Osteoblast (primary cell): ENCODE measurements around the gene NHP2. TPM values are rescaled to one million over a fixed set of nuclear protein-coding genes. Genes with fewer than 3 reads are reported as not detected.

Source experiments
- DNase-seq: peaks from one replicate; pipeline ENCODE4 v3.0.0; 2011; ENCODE audit warnings: low spot score, mixed read lengths; ENCODE audit not compliant: insufficient read length; ENCODE audit errors: missing footprints
- H2AFZ ChIP-seq: 2 replicates; pipeline ENCODE4 v1.6.0; 2011; ENCODE audit warnings: mild to moderate bottlenecking, low read length
- H3K27ac ChIP-seq: 2 replicates; pipeline ENCODE4 v1.5.1; 2011; ENCODE audit warnings: mild to moderate bottlenecking, low read depth, low read length, moderate library complexity
- H3K27me3 ChIP-seq: 2 replicates; pipeline ENCODE4 v1.6.0; 2012; ENCODE audit warnings: mild to moderate bottlenecking, control low read depth, inconsistent platforms, low read length, moderate library complexity; ENCODE audit not compliant: insufficient read depth
- H3K36me3 ChIP-seq: 2 replicates; pipeline ENCODE4 v1.5.1; 2011; ENCODE audit warnings: mild to moderate bottlenecking, low read length, control low read depth, moderate library complexity; ENCODE audit not compliant: insufficient read depth
- H3K4me1 ChIP-seq: 2 replicates; pipeline ENCODE4 v1.5.1; 2011; ENCODE audit warnings: mild to moderate bottlenecking, low read length, control low read depth, moderate library complexity; ENCODE audit not compliant: insufficient read depth
- H3K4me2 ChIP-seq: 2 replicates; pipeline ENCODE4 v1.6.0; 2011; ENCODE audit warnings: mild to moderate bottlenecking, low read length; ENCODE audit not compliant: insufficient read depth
- H3K4me3 ChIP-seq: fragments of 200-600 bp; sonication (generic); 3 replicates; pipeline ENCODE4 v1.5.1; 2012; ENCODE audit warnings: mild to moderate bottlenecking, low read length, inconsistent platforms; ENCODE audit not compliant: insufficient read depth
- H3K79me2 ChIP-seq: 2 replicates; pipeline ENCODE4 v1.6.0; 2012; ENCODE audit warnings: mild to moderate bottlenecking, low read length, control low read depth, inconsistent platforms; ENCODE audit not compliant: insufficient read depth
- H3K9me3 ChIP-seq: 2 replicates; pipeline ENCODE4 v1.5.1; 2011; ENCODE audit warnings: low read depth, low read length, control low read depth
- H4K20me1 ChIP-seq: 2 replicates; pipeline ENCODE4 v1.6.0; 2012; ENCODE audit warnings: mild to moderate bottlenecking, low read length, control low read depth; ENCODE audit not compliant: insufficient read depth
- total RNA-seq: library from RNA; depleted of rRNA; stranded (reverse); fragments of >200 nt; gene quantifications from 2 replicates; pipeline ENCODE4 v1.2.3, GENCODE V29; 2012
- TF ChIP-seq, protein P1 (sequence below): IDR thresholded peaks from 2 replicates; pipeline ENCODE4 v1.5.1; 2011; ENCODE audit warnings: mild to moderate bottlenecking, low read depth, low read length, moderate library complexity; ENCODE audit errors: extremely low read depth

NHP2 gene
- total RNA-seq, 1 donor, result 66.2 TPM

- Histone ChIP-seq H3K4me1 (peaks cover 2% of the 10 kb centered on the region), H3K9me3 (no peaks in the 10 kb centered on the region), H3K79me2 (no peaks in the 10 kb centered on the region), H2AFZ (no peak overlapping the region), H3K27ac (no peak overlapping the region), H3K27me3 (peaks cover 18% of the 10 kb centered on the region), H3K36me3 (no peaks in the 10 kb centered on the region), H3K4me2 (no peak overlapping the region), H4K20me1 (no peaks in the 10 kb centered on the region), H3K4me3 (no peak overlapping the region)
- TF ChIP-seq, protein P1, sequence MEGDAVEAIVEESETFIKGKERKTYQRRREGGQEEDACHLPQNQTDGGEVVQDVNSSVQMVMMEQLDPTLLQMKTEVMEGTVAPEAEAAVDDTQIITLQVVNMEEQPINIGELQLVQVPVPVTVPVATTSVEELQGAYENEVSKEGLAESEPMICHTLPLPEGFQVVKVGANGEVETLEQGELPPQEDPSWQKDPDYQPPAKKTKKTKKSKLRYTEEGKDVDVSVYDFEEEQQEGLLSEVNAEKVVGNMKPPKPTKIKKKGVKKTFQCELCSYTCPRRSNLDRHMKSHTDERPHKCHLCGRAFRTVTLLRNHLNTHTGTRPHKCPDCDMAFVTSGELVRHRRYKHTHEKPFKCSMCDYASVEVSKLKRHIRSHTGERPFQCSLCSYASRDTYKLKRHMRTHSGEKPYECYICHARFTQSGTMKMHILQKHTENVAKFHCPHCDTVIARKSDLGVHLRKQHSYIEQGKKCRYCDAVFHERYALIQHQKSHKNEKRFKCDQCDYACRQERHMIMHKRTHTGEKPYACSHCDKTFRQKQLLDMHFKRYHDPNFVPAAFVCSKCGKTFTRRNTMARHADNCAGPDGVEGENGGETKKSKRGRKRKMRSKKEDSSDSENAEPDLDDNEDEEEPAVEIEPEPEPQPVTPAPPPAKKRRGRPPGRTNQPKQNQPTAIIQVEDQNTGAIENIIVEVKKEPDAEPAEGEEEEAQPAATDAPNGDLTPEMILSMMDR, result no peak
- no peak for DNase-seq
Observed at GRCh38 chr5:178192244-178192643, 38.6 kb upstream of the NHP2 start.

DNA sequence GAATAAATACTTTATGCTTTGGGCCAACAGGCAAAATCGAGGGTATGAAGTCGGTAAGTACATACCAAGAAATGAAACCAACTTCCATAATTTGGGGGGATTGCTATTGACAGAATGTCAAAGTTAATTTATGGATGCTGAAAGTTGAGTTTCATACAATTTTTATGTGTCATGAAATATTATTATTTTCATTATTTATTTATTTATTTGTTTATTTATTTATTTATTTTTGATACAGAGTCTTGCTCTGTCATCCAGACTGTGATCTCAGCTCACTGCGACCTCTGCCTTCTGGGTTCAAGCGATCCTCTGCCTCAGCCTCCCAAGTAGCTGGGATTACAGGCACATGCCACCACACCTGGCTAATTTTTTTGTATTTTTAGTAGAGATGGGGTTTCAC lies 38.0 kb upstream of the NHP2 start:
- H4K20me1 ChIP-seq, result no peaks in the 10 kb centered on the region
- TF ChIP-seq, protein P1, result no peak
- H3K27me3 ChIP-seq, result peaks cover 18% of the 10 kb centered on the region
- H3K9me3 ChIP-seq, result no peaks in the 10 kb centered on the region
- H3K4me1 ChIP-seq, result peaks cover 2% of the 10 kb centered on the region
- no peak overlapping the region for H2AFZ ChIP-seq
- H3K27ac ChIP-seq, result no peak overlapping the region
- DNase-seq, result no peak
- no peak overlapping the region for H3K4me2 ChIP-seq
- no peaks in the 10 kb centered on the region for H3K36me3 ChIP-seq
- no peaks in the 10 kb centered on the region for H3K79me2 ChIP-seq
- no peak overlapping the region for H3K4me3 ChIP-seq

DNA sequence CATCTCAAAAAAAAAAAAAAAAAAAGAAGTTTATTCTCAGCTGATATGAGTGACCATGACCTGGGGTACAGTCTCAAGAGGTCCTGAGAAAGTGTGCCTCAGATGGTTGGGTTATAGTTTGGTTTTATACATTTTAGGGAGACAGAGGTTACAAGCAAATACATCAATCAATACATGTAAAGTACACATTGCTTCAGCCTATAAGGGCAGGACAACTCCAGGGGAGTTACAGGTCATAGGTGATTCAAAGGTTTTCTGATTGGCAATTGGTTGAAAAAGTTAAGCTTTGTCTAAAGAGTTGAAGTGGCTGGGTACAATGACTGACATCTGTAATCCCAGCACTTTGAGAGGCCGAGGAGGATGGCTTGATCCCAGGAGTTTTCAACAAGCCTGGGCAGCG lies 35.7 kb upstream of the NHP2 start:
- Histone ChIP-seq H3K4me1 (peaks cover 2% of the 10 kb centered on the region), H3K4me2 (no peak overlapping the region), H3K27me3 (peaks cover 10% of the 10 kb centered on the region), H2AFZ (no peak overlapping the region), H3K79me2 (no peaks in the 10 kb centered on the region), H4K20me1 (no peaks in the 10 kb centered on the region), H3K36me3 (no peaks in the 10 kb centered on the region), H3K9me3 (no peaks in the 10 kb centered on the region), H3K4me3 (no peak overlapping the region), H3K27ac (no peak overlapping the region)
- TF ChIP-seq, protein P1, result no peak
- DNase-seq, result no peak

DNA sequence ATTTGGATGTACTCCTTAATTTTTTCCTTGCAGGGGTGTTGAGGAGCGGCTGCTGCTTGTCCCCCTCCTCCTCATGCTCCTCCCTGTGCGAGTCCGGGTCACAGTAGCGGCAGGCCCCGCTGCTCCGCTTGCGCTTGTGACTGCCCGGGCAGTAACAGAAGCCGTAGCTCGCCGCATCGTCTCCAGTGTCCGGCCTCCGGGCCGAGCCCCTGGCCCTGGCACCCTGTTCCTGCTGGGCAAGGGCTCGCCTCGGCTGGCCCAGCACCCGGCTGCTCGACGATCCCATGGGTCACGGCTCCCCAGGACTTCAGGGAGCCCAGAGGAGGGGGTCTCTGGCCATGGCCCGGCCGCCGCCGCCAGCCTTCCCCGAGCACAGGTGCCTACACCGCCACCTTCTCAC lies 33.3 kb upstream of the NHP2 start, which contains the start of gene GMCL2:
Gene GMCL2, minus strand, starts transcription at position 358 of the 400 bp plus-strand sequence. Its CDS starts 72 bp downstream, at position 286.
- Histone ChIP-seq H3K79me2 (no peaks in the 10 kb centered on the region), H3K27me3 (no peaks in the 10 kb centered on the region), H3K4me2 (no peak within 1 kb of the TSS), H2AFZ (no peak within 1 kb of the TSS), H3K27ac (no peak within 1 kb of the TSS), H3K9me3 (no peaks in the 10 kb centered on the region), H3K4me3 (no peak within 1 kb of the TSS), H3K4me1 (no peaks in the 10 kb centered on the region), H4K20me1 (no peaks in the 10 kb centered on the region), H3K36me3 (no peaks in the 10 kb centered on the region)
- DNase-seq, result no peak
- TF ChIP-seq, protein P1, result no peak
